ENCODE measurements around the gene S100A9.
"Not testable (repeated sequence)": the region's sequence is repeated elsewhere in the genome, so short reads cannot be mapped to it uniquely, and the experiment has no call there.

S100A9 gene

DNA sequence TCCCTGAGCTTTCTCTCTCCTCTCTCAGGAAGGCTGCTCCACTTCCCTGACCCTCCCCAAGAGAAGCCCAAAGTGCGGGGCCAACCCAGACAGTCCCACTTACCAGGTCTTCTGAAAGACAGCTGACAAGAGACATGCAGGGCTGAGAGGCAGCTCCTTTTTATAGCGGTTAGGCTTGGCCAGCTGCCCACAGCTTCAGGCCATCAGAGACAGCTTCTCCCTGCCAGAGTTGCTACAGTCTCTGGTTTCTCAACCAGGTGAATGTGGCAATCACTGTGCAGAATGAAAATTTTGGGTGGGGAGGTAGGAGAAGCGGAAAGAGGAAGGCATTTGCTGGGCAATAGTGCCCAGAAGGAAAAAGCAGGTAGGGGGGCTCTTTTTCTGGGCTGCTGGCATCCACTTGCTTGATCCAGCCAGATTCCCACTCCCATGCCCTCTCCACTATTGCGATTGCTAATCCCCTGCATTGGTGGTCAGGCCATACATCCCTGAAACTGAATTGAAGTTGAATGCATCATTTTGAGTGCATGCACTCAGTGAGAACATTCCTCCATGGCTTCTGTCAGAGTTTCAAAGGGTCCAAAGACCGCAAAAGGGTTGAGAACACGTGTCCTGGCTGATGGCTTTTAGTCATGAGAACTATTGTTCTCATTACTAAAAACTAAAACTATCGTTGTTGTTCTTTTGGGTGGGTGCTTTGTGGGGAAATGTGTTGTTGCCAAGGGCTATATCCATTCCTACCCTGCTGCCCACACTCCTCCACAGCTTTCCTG is 33.5 kb downstream of the S100A9 start, which contains the start of gene S100A8:
Gene S100A8, minus strand, starts transcription at position 136 of the 773 bp plus-strand sequence. CDS start 538 bp downstream, outside the sequence.
- DNase-seq (ENCODE audit: low spot score): no peak

DNA sequence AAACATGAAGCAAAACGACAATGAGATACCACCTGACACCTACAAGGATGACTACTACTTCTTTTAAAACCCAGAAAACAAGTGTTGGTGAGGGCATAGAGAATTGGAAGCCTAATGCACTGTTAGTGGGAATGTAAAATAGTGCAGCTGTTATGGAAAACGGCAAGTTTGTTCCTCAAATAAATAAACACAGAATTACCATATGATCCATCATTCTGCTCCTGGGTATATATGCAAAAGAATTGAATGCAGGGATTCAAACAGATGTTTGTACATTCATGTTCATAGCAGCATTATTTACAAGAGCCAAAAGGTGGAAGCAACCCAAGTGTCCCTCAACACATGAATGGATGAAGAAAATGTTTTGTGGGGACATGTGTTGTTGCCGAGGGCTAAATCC is 34.6 kb downstream of the S100A9 start:
- DNase-seq (ENCODE audit: low spot score): no peak

DNA sequence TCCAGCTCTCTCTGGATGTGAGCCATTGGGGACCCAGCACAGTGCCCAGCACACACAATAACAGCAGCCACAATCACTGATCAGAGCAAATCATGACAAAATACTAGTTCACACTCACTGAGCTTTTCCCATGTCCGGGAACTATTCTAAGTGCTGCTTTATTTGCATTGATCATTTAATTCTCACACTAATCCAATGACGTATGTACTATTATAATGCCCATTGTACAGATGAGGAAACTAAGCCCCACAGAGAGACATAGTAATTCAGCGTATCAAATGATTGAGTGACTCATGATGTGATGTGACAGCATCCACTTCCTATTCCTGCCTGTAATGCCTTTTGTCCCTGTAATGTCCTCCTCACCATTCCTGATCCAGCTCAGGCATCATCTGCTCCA is 35.2 kb downstream of the S100A9 start:
- no peak for DNase-seq (ENCODE audit: low spot score)

DNA sequence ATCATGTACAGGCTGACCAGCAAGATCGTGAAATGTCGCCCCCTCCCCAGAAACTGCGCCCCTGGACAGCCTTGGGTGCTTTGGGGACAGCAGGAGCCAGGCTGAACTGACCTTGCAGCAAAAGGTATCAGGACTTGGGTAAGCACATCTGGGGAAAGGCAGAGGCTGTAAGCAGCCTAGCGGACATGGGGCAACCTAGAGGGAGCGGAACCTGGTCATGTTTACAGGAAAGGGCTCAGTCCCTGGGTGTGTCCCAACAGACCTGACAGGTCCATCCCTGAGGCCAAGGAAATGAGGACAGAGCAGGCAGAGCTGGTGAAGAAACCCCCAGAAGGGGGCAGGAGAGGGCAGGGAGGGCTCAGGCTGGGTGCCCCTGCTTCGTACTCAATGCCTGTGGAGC is 36.3 kb downstream of the S100A9 start:
- no peak for DNase-seq (ENCODE audit: low spot score)

DNA sequence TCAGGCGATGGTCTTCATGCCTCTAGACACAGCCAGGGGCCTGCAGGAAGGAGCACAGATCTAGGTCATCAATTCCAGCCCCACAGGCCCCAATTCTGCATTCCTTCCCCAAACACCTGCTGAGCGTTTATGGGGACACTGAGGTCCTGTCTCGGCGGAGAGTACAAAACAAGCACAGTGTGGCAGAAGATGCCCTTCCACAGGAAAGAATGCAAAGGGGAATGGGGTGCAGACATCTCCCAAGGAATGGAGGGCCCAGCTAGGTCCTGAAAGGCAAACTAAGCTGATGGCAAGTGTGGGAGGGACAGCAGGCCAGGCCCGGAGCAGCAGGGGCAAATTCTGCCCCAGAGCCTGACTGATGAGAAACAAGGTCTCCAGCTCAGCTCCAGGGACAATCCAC is 36.7 kb downstream of the S100A9 start:
- DNase-seq (ENCODE audit: low spot score): no peak

DNA sequence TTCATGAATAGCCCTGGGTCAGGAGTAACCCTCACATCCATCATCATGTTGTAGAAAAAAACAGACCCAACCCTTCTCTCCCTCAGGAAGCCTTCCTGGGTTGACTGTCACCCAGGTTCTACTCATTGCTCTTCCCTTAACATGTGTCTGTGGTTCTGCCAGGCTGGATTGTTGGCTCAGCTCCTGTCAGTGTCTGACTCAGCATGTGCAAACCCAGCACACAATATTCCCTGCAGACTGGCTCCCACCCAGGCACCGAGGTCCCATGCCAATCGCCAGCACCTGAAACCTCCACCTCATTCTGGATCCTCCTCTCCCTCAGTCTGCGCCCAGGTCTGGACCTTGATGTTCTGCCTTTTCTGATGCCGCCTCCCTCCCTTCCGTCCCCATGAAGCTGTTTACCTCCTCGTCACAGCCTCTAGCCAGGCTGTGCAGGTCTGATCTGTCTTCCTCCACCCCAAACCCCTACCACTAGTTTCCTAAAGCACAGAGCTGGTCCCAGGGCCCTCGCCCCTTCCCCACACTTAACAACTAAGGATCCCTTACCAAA is 37.6 kb downstream of the S100A9 start:
- no peak for DNase-seq (ENCODE audit: low spot score)

DNA sequence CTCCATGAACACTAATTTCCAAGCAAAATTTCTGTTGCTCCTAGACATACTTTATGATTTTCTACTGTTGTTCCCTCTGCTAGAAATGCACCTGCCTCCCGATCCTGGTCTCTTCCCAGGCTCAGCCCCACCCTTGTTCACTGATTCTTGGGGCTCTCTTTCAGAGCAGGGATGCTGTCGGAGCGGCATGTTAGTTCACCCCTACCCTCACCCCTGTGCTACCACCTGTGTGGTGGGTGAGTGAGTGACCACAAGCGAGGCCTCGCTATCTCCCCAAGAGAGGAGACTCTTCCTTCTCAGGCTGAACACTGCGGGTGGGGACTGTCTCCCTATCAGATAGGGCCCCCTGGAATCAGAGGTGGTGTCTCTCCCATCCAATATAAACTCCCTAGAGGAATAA is 38.1 kb downstream of the S100A9 start:
- no peak for DNase-seq (ENCODE audit: low spot score)

DNA sequence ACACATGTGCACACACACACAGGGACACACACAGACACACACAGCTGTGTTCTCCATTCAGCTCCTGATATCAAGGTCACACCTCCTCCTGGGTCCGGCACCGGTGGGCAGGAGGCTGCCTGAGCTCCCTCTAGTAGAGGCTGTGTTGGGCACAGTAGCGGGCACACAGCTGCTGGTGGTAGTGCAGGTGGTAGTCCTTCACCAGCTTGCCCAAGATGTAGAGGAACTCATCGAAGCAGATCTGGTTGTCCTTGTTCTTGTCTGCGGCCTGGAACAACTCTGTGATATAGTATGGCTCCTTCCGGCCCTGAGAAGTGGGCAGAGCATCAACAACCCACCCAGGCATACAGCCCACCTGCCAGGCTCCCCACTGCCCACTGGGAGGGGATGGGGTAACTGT is 38.8 kb downstream of the S100A9 start:
- DNase-seq (ENCODE audit: low spot score): no peak

DNA sequence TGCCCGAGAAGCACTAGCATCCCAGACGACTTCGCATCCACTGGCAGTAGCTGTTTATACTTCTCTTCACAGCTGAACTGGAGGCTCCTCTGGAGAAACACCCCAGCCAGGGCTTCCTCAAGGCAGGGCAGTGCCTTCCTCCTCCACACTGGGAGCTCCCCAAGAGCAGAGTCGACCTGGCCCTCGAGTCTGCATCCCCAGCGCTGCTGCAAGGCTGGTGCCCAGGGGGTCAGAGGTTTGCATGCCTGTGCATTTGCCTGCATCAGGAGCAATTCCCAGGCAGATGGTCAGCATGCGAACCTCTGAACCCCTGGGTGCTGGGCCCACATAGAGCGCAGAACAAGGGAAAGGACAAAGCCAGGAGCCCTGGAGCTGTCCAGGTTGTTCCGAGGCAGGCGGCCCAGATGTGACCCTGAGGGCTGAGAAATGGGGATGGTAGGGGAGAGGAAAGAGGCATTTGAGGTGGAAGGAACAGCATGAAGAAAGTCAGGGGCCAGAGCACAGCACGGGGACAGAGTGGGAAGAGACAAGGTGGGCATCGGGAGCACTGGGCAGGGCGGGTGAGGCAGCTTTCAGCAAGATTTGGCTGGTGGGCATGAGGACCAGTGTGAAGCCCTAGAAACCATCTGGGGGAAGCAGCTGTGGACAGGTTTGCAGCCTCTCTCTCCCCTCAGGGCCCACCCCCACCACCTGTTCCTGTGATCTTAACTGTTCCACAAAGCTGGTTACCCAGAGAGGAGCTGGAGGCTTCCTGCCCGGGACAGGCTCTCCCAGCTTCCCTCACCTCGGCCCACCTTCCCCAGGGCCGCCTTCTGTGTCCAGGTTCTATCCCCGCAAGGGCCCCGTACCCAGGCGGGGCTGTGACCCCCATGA is 39.6 kb downstream of the S100A9 start:
- DNase-seq (ENCODE audit: low spot score): no peak

DNA sequence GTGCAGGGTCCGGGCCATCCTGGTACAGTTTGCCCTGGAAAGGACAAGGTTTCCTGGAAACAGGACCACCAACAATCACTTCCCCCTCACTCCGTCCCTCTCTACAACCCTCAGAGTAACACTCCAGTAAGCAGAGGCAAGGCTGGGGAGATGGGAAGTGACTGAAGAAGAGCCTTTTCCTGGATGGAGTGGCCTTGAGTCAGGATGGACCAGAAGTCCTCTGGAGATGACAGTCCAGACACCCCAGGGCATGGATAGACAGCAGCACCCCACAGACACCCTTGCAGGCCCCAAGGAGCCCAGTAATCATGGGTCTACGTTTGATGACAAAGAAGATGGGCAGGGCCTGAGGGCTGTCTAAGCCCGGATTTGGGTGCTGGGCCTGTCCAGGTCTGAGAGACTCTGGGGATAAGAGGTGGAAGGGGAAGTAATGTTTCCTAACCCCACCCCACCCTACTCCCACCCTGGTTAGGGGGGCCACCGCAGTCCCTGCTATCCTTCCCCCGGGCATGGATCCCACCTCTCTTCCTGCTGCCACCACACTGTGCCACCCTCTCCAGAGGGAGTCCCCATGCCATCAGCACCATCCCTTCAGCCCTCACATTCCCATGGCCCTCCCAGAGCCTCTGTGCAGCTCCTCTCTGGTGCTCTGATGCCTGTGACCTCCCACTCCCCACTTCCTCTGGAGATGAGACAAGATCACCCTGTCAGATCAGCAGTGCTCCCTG is 40.4 kb downstream of the S100A9 start:
- no peak for DNase-seq (ENCODE audit: low spot score)

DNA sequence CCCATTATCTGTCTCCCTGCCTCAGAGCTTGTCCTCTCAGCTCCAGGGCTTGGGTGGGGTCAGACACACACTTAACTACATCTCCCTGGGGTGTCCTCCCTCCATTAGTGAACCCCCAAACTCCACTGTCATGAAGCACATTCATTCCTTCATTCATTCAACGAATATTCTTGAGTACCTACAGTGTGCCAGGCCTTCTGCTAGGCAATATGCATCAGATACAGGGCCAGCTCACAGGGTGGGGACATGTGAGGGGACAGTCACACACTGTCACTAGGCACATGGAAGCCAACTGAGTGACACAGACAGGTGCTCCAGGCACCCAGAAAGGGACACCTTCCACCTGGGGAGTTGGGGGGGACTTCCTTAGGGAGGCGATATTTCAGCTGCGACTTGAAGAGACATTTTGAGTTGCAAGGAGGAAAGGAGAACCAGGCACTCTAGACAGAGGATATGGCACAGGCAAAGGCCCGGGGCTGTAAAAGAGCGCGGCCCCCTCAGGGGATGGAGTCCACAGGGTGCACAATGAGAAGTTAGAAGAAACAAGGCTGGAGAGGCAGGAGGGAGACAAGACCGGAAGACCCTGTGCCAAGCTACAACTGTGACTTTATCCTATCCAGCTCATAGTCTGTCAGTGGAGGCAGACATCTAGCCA is 41.9 kb downstream of the S100A9 start:
- no peak for DNase-seq (ENCODE audit: low spot score)

DNA sequence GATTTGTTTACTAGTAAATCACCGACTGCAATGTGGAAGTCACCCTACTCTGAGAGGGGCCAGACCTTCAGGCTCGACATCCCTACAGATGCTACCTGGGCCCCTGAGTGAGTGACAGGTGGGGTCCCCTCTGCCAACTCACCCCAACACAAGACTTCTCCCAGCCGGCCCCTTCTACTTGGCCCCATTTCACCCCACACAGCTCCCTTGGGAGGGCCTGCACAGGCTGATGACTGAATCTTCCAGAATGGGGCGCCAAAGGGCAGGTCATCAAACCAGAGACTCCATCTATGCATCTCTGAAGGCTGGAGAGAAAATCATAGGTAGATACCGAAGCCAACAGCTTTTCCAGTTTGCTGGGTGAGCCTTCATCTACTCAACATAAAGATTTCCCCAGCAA is 42.6 kb downstream of the S100A9 start:
- DNase-seq (ENCODE audit: low spot score): no peak

DNA sequence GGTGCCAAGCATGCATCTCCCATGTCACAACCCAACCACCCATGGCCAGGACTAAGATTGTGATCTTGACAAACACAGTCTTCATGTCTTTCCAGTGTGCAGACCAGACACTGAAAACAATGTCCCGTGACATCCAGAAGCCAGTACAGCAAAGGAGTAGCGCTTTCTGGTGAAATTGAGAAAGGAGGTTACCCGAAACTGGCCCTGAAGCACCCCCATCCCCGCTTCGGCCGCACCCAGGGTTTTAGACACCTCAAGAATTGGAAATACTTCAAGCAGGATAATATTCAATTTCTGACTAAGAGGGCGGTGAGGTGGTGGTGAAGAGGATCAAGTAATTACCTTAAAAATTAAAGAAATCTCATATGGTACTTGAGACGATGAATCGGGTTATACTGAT is 43.8 kb downstream of the S100A9 start:
- DNase-seq (ENCODE audit: low spot score): no peak

DNA sequence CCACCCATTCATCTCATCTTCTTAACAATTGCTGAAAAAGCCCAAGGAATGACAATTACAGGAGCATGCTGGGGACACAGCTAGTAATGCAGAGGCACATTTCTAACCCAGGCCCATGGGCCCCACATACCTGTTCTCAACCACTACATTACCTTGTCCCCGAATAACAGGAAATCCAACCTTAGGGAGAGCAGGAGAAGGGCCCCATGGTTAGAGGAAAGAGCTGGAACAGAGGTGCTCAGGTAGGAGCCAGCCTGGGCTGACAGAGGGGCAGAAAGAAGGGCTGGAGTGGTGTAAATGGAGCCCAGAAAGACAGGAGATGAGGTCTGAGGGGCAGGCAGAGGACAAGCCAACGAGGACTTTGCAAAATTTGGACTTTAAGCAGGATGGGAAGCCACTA is 44.6 kb downstream of the S100A9 start:
- DNase-seq (ENCODE audit: low spot score): no peak

DNA sequence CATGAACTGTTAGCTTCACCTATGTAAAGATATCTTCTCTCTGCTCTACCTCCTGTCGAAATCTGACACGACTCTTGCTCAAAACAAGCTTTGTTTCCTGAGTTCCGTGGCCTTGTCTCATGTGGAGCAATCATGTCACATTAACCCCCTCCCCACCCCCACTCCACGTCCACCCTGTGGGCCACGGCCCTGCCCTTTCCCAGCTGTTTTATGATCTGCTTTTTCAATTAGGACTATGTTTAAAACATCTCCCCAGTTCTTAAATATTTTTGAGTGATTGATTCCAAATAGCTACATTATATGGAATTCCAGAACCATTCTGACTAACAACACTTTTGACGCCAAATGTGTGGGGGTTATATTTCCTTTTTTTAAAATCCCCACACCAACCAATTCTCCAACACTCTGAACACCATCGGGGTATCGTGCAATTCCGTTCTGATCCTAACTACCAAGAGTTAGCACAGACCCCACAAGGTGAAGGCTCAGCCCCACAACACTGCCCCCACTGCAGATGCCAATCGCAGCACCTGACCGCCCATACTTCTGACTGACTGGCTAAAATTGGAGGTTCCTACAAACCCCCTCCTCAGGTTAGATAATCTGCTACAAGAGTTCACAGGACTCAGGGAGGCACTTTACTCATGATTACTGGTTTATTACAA is 45.9 kb downstream of the S100A9 start:
- no peak for DNase-seq (ENCODE audit: low spot score)

DNA sequence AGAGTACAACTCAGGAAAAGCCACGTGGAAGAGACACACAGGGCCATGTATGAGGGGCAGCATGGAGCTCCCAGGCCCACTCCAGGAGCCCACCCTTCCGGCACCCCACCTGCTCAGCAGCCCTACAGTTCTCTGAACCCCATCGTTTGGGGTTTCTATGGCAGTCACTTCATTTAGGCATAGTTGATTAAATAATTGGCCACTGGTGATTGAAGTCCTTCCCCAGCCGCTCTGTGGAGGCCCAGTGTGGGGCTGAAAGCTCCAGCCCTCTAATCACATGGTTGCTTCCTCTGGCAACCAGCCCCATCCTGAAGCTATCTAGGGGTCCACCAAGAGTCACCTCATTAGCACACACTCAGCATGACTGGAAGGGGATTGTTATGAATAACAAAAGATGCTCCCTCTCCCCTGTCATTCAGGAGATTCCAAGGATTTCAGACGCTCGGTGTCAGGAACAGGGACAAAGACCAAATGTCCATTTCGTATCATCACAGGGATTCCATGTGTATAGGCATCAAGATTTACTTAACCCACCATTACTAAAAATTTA is 46.5 kb downstream of the S100A9 start:
- DNase-seq (ENCODE audit: low spot score): no peak

DNA sequence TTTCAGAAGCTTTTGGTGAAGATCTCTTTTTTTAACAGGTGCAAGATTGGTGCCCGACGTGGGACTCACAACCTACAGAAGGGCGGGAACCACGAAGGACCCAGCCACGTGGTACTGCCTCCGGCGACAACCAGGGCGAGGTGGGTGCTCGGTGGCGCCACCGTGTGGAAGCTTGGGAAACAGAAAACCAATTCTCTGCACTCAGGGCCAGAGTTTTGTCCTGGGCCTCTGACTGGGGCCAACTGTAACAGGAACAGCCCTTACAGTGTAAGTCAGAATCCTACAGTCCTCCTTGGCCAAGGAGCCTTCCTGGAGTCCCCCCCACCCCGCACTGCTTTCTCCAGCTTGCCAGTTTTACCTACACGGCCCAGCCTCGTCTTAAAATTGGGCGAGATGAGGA is 47.1 kb downstream of the S100A9 start:
- peak; percentile 11 for DNase-seq (ENCODE audit: low spot score)

DNA sequence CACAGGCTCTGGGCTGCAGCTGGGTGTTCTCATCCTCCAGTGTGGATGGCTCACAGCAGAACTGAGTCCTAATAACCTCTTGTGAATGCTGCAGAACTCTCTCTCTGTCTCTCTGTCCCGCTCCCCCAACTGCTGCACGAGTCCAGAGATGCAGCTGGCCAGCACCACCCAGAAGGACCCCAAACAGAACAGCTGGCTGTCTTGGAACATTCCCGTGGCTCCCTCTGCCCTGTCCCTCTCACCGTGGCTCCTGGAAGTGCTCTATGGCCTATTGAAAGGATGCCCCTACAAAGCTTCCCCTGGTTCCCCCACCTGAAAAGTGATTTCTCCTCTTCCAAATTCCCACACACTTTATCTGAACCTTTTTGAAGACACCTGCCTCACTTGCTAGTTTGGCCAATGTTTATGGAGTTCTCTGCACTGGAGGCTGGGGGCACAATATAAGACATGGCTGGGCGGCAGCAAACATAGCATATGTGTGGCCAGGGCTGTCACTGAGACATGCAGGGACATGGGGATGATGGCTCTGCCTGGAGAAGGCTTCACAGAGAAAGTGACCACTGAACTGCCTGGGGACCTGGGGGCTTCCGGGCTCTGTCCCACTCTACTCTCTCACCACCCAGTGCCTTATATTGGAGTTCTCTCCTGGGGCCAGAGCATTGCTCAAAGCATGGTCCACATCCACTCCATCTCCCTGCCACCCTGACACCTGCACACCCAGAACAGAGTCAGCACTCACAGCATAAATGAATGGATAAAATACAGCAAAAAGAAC is 48.4 kb downstream of the S100A9 start:
- not testable (repeated sequence) for DNase-seq (ENCODE audit: low spot score)

DNA sequence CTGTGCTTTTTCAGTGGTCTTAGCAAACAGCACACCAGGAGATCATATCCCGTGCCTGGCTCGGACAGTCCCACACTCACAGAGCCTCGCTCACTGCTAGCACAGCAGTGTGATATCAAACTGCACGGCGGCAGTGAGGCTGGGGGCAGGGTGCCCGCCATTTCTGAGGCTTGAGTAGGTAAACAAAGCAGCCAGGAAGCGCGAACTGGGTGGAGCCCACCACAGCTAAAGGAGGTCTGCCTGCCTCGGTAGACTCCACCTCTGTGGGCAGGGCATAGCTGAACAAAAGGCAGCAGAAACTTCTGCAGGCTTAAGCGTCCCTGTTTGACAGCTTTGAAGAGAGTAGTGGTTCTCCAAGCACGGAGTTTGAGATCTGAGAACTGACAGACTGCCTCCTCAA is 49.6 kb downstream of the S100A9 start:
- DNase-seq (ENCODE audit: low spot score): not testable (repeated sequence)

Data from SW480 (cell line).